Measurements from ENCODE around the gene VEGFA.

VEGFA gene

GRCh38 chr6:43737272-43738081, 32.5 kb upstream of the VEGFA start:
- no peak for DNase-seq
- in situ Hi-C loops (cut with HindIII; ENCODE audit: low pct_ligation_motif_present, low pct_unique_long_range_greater_than_20kb, low sequenced_read_pairs) = no loop called here

- no peak for DNase-seq
- in situ Hi-C loops (cut with HindIII; ENCODE audit: low pct_ligation_motif_present, low pct_unique_long_range_greater_than_20kb, low sequenced_read_pairs) = no loop called here
Observed at GRCh38 chr6:43738267-43738676, 31.7 kb upstream of the VEGFA start.

GRCh38 chr6:43738877-43739641, 31.0 kb upstream of the VEGFA start:
- DNase-seq = no peak
- in situ Hi-C loops (cut with HindIII; ENCODE audit: low pct_ligation_motif_present, low pct_unique_long_range_greater_than_20kb, low sequenced_read_pairs) = no loop called here

- no peak for DNase-seq
- in situ Hi-C loops (cut with HindIII; ENCODE audit: low pct_ligation_motif_present, low pct_unique_long_range_greater_than_20kb, low sequenced_read_pairs) = no loop called here
Observed at GRCh38 chr6:43739642-43740091, 30.3 kb upstream of the VEGFA start.

GRCh38 chr6:43740321-43740960, 29.6 kb upstream of the VEGFA start:
- in situ Hi-C loops (cut with HindIII; ENCODE audit: low pct_ligation_motif_present, low pct_unique_long_range_greater_than_20kb, low sequenced_read_pairs) = no loop called here
- no peak for DNase-seq

- no peak for DNase-seq
- in situ Hi-C loops (cut with HindIII; ENCODE audit: low pct_ligation_motif_present, low pct_unique_long_range_greater_than_20kb, low sequenced_read_pairs) = no loop called here
Observed at GRCh38 chr6:43740961-43741764, 28.8 kb upstream of the VEGFA start.

- in situ Hi-C loops (cut with HindIII; ENCODE audit: low pct_ligation_motif_present, low pct_unique_long_range_greater_than_20kb, low sequenced_read_pairs) = no loop called here
- DNase-seq = no peak
Observed at GRCh38 chr6:43741829-43742228, 28.2 kb upstream of the VEGFA start.

- DNase-seq = no peak
- in situ Hi-C loops (cut with HindIII; ENCODE audit: low pct_ligation_motif_present, low pct_unique_long_range_greater_than_20kb, low sequenced_read_pairs) = no loop called here
Observed at GRCh38 chr6:43742285-43742684, 27.7 kb upstream of the VEGFA start.

- in situ Hi-C loops (cut with HindIII; ENCODE audit: low pct_ligation_motif_present, low pct_unique_long_range_greater_than_20kb, low sequenced_read_pairs) = no loop called here
- no peak for DNase-seq
Observed at GRCh38 chr6:43742931-43743632, 26.9 kb upstream of the VEGFA start.

GRCh38 chr6:43743682-43744381, 26.2 kb upstream of the VEGFA start:
- in situ Hi-C loops (cut with HindIII; ENCODE audit: low pct_ligation_motif_present, low pct_unique_long_range_greater_than_20kb, low sequenced_read_pairs) = no loop called here
- no peak for DNase-seq

- in situ Hi-C loops (cut with HindIII; ENCODE audit: low pct_ligation_motif_present, low pct_unique_long_range_greater_than_20kb, low sequenced_read_pairs) = no loop called here
- DNase-seq = no peak
Observed at GRCh38 chr6:43744491-43744890, 25.5 kb upstream of the VEGFA start.

GRCh38 chr6:43744931-43745727, 24.9 kb upstream of the VEGFA start:
- in situ Hi-C loops (cut with HindIII; ENCODE audit: low pct_ligation_motif_present, low pct_unique_long_range_greater_than_20kb, low sequenced_read_pairs) = no loop called here
- no peak for DNase-seq

- in situ Hi-C loops (cut with HindIII; ENCODE audit: low pct_ligation_motif_present, low pct_unique_long_range_greater_than_20kb, low sequenced_read_pairs) = no loop called here
- no peak for DNase-seq
Observed at GRCh38 chr6:43746071-43746470, 23.9 kb upstream of the VEGFA start.

GRCh38 chr6:43746613-43747102, 23.4 kb upstream of the VEGFA start:
- in situ Hi-C loops (cut with HindIII; ENCODE audit: low pct_ligation_motif_present, low pct_unique_long_range_greater_than_20kb, low sequenced_read_pairs) = no loop called here
- no peak for DNase-seq

- in situ Hi-C loops (cut with HindIII; ENCODE audit: low pct_ligation_motif_present, low pct_unique_long_range_greater_than_20kb, low sequenced_read_pairs) = no loop called here
- DNase-seq = no peak
Observed at GRCh38 chr6:43747784-43748183, 22.2 kb upstream of the VEGFA start.

- no peak for DNase-seq
- in situ Hi-C loops (cut with HindIII; ENCODE audit: low pct_ligation_motif_present, low pct_unique_long_range_greater_than_20kb, low sequenced_read_pairs) = no loop called here
Observed at GRCh38 chr6:43748765-43749164, 21.2 kb upstream of the VEGFA start.

GRCh38 chr6:43749461-43749860, 20.6 kb upstream of the VEGFA start:
- no peak for DNase-seq
- in situ Hi-C loops (cut with HindIII; ENCODE audit: low pct_ligation_motif_present, low pct_unique_long_range_greater_than_20kb, low sequenced_read_pairs) = no loop called here
